OCI-LY3 (cell line): ENCODE data around the gene KEL.

Experiments used
- H2AFZ ChIP-seq: fragments of 200-600, 300-600 bp; shearing (Covaris generic); 2 replicates; pipeline ENCODE4 v1.6.0; 2014; ENCODE audit warnings: antibody characterized with exemption, low read depth, low read length
- H3K27ac ChIP-seq: fragments of 200-600, 300-600 bp; sonication (generic); 2 replicates; pipeline ENCODE4 v1.5.1; 2014; ENCODE audit warnings: mild to moderate bottlenecking, low read length, moderate library complexity, mixed read lengths
- H3K27me3 ChIP-seq: fragments of 200-600, 300-600 bp; sonication (generic); 2 replicates; pipeline ENCODE4 v1.6.1; 2014; ENCODE audit warnings: low read depth, low read length, mixed read lengths
- H3K36me3 ChIP-seq: fragments of 200-600, 300-600 bp; sonication (generic); replicated peaks from 2 replicates; pipeline ENCODE3; 2014; ENCODE audit warnings: low read depth, low read length, mixed read lengths
- H3K4me1 ChIP-seq: fragments of 300-600, 200-600 bp; sonication (generic); 2 replicates; pipeline ENCODE4 v1.6.1; 2014; ENCODE audit warnings: low read length, mixed read lengths
- H3K4me2 ChIP-seq: fragments of 200-600, 300-600 bp; sonication (generic); 2 replicates; pipeline ENCODE4 v1.6.1; 2014; ENCODE audit warnings: low read length, mixed read lengths
- H3K4me3 ChIP-seq: fragments of 300-600, 200-600 bp; sonication (generic); 2 replicates; pipeline ENCODE4 v1.5.1; 2014; ENCODE audit warnings: antibody characterized with exemption, mild to moderate bottlenecking, low read length, moderate library complexity
- H3K79me2 ChIP-seq: fragments of 300-600, 200-600 bp; shearing (Covaris generic); 2 replicates; pipeline ENCODE4 v1.6.1; 2014; ENCODE audit warnings: mild to moderate bottlenecking, low read length, mixed read lengths
- H3K9ac ChIP-seq: fragments of 300-600, 200-600 bp; shearing (Covaris generic); 2 replicates; pipeline ENCODE4 v1.6.0; 2014; ENCODE audit warnings: mild to moderate bottlenecking, low read length, moderate library complexity
- H3K9me3 ChIP-seq: fragments of 200-600, 300-600 bp; shearing (Covaris generic); 2 replicates; pipeline ENCODE4 v1.6.1; 2014; ENCODE audit warnings: low read length, mixed read lengths; ENCODE audit not compliant: insufficient read depth
- H4K20me1 ChIP-seq: fragments of 200-600, 300-600 bp; sonication (generic); 2 replicates; pipeline ENCODE4 v1.6.1; 2016; ENCODE audit warnings: low read length, mixed read lengths; ENCODE audit not compliant: insufficient read depth
- EZH2phosphoT487 ChIP-seq: fragments of 200-600 bp; shearing (Covaris generic); IDR thresholded peaks from 2 replicates; pipeline ENCODE4 v1.6.1; 2018; ENCODE audit warnings: antibody characterized with exemption, mixed run types, low read depth
- TF ChIP-seq, protein P1 (sequence below): fragments of 200-600, 300-600 bp; sonication (generic); IDR thresholded peaks from 2 replicates; pipeline ENCODE4 v1.5.1; 2014; ENCODE audit warnings: antibody characterized with exemption, low read length, low read depth

Gene KEL

GRCh38 chr7:142935941-142936565 lies 26.1 kb downstream of the KEL start:
- Histone ChIP-seq H3K9me3 (no peaks in the 10 kb centered on the region), H3K79me2 (no peaks in the 10 kb centered on the region), H2AFZ (no peak overlapping the region), H3K4me1 (no peaks in the 10 kb centered on the region), H3K4me3 (no peak overlapping the region), H3K27ac (no peak overlapping the region), H3K4me2 (no peak overlapping the region), H3K36me3 (no peaks in the 10 kb centered on the region), H4K20me1 (no peaks in the 10 kb centered on the region), H3K9ac (no peak overlapping the region), H3K27me3 (0 out of 2 replicates have a peak, but pooled peaks cover 8% of the 10 kb centered on the region)
- TF ChIP-seq, protein P1, sequence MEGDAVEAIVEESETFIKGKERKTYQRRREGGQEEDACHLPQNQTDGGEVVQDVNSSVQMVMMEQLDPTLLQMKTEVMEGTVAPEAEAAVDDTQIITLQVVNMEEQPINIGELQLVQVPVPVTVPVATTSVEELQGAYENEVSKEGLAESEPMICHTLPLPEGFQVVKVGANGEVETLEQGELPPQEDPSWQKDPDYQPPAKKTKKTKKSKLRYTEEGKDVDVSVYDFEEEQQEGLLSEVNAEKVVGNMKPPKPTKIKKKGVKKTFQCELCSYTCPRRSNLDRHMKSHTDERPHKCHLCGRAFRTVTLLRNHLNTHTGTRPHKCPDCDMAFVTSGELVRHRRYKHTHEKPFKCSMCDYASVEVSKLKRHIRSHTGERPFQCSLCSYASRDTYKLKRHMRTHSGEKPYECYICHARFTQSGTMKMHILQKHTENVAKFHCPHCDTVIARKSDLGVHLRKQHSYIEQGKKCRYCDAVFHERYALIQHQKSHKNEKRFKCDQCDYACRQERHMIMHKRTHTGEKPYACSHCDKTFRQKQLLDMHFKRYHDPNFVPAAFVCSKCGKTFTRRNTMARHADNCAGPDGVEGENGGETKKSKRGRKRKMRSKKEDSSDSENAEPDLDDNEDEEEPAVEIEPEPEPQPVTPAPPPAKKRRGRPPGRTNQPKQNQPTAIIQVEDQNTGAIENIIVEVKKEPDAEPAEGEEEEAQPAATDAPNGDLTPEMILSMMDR: no peak
- no peak for TF ChIP-seq EZH2phosphoT487

DNA sequence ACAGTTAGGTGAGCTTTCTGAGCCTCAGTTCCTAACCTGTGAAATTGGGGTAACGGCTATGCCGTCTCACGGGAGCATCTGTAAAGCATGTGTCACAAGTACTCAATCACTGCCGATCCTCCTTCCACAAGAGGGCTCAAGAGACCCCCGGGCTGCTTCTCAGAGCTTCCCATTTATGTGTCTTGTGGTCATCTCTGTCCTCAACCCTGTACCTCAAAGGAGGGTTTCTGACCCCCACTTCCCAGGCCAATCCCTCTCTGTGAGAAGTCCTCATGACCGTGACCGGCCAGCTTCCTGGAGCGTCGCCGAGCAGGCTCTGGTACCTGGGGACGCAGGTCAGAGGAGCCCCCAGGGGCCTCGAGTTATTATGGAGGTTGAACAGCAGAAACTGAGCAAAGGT lies 28.1 kb downstream of the KEL start:
- Histone ChIP-seq H3K4me2 (no peak overlapping the region), H3K9ac (no peak overlapping the region), H3K27me3 (0 out of 2 replicates have a peak, but pooled peaks cover 4% of the 10 kb centered on the region), H3K36me3 (no peaks in the 10 kb centered on the region), H2AFZ (no peak overlapping the region), H3K79me2 (no peaks in the 10 kb centered on the region), H3K4me1 (no peaks in the 10 kb centered on the region), H4K20me1 (no peaks in the 10 kb centered on the region), H3K4me3 (no peak overlapping the region), H3K9me3 (no peaks in the 10 kb centered on the region), H3K27ac (no peak overlapping the region)
- TF ChIP-seq EZH2phosphoT487: no peak
- TF ChIP-seq, protein P1: no peak

GRCh38 chr7:142933624-142934023 lies 28.5 kb downstream of the KEL start, which contains the start of gene TRPV5:
TRPV5 (minus strand) TSS chr7:142933746; CDS start chr7:142933459, 287 bp downstream.
- Histone ChIP-seq H3K4me3 (no peak within 1 kb of the TSS), H3K27ac (no peak within 1 kb of the TSS), H3K4me1 (no peaks in the 10 kb centered on the region), H3K9me3 (no peaks in the 10 kb centered on the region), H3K79me2 (no peaks in the 10 kb centered on the region), H3K27me3 (0 out of 2 replicates have a peak, but pooled peaks cover 4% of the 10 kb centered on the region), H3K36me3 (no peaks in the 10 kb centered on the region), H3K4me2 (no peak within 1 kb of the TSS), H3K9ac (no peak within 1 kb of the TSS), H4K20me1 (no peaks in the 10 kb centered on the region), H2AFZ (no peak within 1 kb of the TSS)
- TF ChIP-seq, protein P1: no peak
- no peak for TF ChIP-seq EZH2phosphoT487

GRCh38 chr7:142933092-142933475 lies 29.1 kb downstream of the KEL start:
- Histone ChIP-seq H3K36me3 (no peaks in the 10 kb centered on the region), H3K27ac (no peak overlapping the region), H3K4me3 (no peak overlapping the region), H3K9ac (no peak overlapping the region), H3K79me2 (no peaks in the 10 kb centered on the region), H2AFZ (no peak overlapping the region), H4K20me1 (no peaks in the 10 kb centered on the region), H3K4me1 (no peaks in the 10 kb centered on the region), H3K4me2 (no peak overlapping the region), H3K27me3 (0 out of 2 replicates have a peak, but pooled peaks cover 4% of the 10 kb centered on the region), H3K9me3 (no peaks in the 10 kb centered on the region)
- TF ChIP-seq EZH2phosphoT487: no peak
- TF ChIP-seq, protein P1: no peak
